Caco-2 (cell line): ENCODE data around the gene HUWE1. TPM values are rescaled to one million over a fixed set of nuclear protein-coding genes. Genes with fewer than 3 reads are reported as not detected.

Source experiments
- BruUV-seq: library from RNA; stranded (reverse); fragments of 400-500 nt; replicated peaks from 2 replicates; lab custom pipeline; 2021; lab: Mats Ljungman, UMichigan
- CTCF ChIA-PET: fragments of 300-600 bp; sonication (Branson Sonifier 250); formaldehyde crosslinking; loops from one replicate; lab custom pipeline; 2022; ENCODE audit warnings: antibody characterized with exemption; lab: Charles Lee
- POLR2A ChIA-PET: fragments of 300-600 bp; sonication (Branson Sonifier 250); formaldehyde crosslinking; loops from one replicate; lab custom pipeline; 2022; ENCODE audit warnings: antibody characterized with exemption; lab: Charles Lee
- DNase-seq, 2 experiments: peaks; one replicate each; pipeline versions ENCODE4 v3.0.0 to v3.0.0-alpha.2; 2020 to 2022
- H3K27me3 ChIP-seq: replicated peaks from 2 replicates; pipeline ENCODE4 v1.6.0; 2011; ENCODE audit warnings: low read length; ENCODE audit not compliant: control insufficient read depth, insufficient read depth
- H3K36me3 ChIP-seq: 2 replicates; pipeline ENCODE4 v1.5.1; 2011; ENCODE audit warnings: low read length; ENCODE audit not compliant: control insufficient read depth, insufficient read depth
- H3K4me1 ChIP-seq: fragments of 250-450 bp; sonication (Bioruptor Pico); 2 replicates; pipeline ENCODE4 v1.5.1; 2020; ENCODE audit warnings: mild to moderate bottlenecking
- H3K4me3 ChIP-seq: 2 replicates; pipeline ENCODE4 v1.5.1; 2011; ENCODE audit warnings: low read depth, mild to moderate bottlenecking, control low read depth, low read length
- H3K9me3 ChIP-seq: fragments of 250-450 bp; sonication (Bioruptor Pico); 2 replicates; pipeline ENCODE4 v1.5.1; 2020; ENCODE audit warnings: mild to moderate bottlenecking, moderate library complexity
- H3K27ac Mint-ChIP-seq: one replicate; pipeline ENCODE4 v1.8.0; 2022; ENCODE audit warnings: mixed read lengths; ENCODE audit not compliant: unreplicated experiment
- H3K27me3 Mint-ChIP-seq: one replicate; pipeline ENCODE4 v1.8.0; 2022; ENCODE audit warnings: mixed read lengths; ENCODE audit not compliant: insufficient read depth, unreplicated experiment
- H3K36me3 Mint-ChIP-seq: one replicate; pipeline ENCODE4 v1.8.0; 2022; ENCODE audit warnings: mild to moderate bottlenecking, mixed read lengths; ENCODE audit not compliant: insufficient read depth, unreplicated experiment
- H3K4me1 Mint-ChIP-seq: one replicate; pipeline ENCODE4 v1.8.0; 2022; ENCODE audit warnings: low read depth, mixed read lengths; ENCODE audit not compliant: unreplicated experiment
- H3K4me3 Mint-ChIP-seq: one replicate; pipeline ENCODE4 v1.8.0; 2022; ENCODE audit warnings: mild to moderate bottlenecking, moderate library complexity, mixed read lengths; ENCODE audit not compliant: unreplicated experiment
- H3K9me3 Mint-ChIP-seq: one replicate; pipeline ENCODE4 v1.8.0; 2022; ENCODE audit warnings: mixed read lengths; ENCODE audit not compliant: unreplicated experiment
- CTCF ChIP-seq, 2 experiments: fragments of 200-600 bp in 1 of 2; IDR thresholded peaks; 1 replicate in 1 of 2; 2 replicates in 1 of 2; pipeline versions ENCODE4 v1.5.1 to v1.8.0; 2011 to 2022; ENCODE audit warnings: antibody characterized with exemption in 1 of 2, control low read depth in 1 of 2, inconsistent platforms in 1 of 2, low read depth in 1 of 2, low read length in 1 of 2, mild to moderate bottlenecking in 1 of 2, moderate library complexity in 1 of 2; ENCODE audit not compliant: insufficient read depth in 1 of 2, severe bottlenecking in 1 of 2, unreplicated experiment in 1 of 2
- intact Hi-C: fragments of 100-400 bp; cut with micrococcal nuclease; formaldehyde crosslinking; loops from one replicate; pipeline ENCODE4 v1.10.0; 2022; ENCODE audit not compliant: unreplicated experiment
- total RNA-seq: library from RNA; stranded (reverse); gene quantifications from 2 replicates; pipeline ENCODE4 v1.2.3, GENCODE V29; 2022

Gene HUWE1
- total RNA-seq, 1 experiment from 2014 or later = 222 TPM

GRCh38 chrX:53563324-53563723 is 123.2 kb downstream of the HUWE1 start:
- no peaks in the 10 kb centered on the region; the same call in 1 of the 2 replicates for H3K36me3 ChIP-seq
- peaks cover 83% of the 10 kb centered on the region for H3K36me3 Mint-ChIP-seq
- H3K27me3 ChIP-seq = no peaks in the 10 kb centered on the region; the same call in 1 of the 2 replicates
- H3K4me1 ChIP-seq = peaks cover 18% of the 10 kb centered on the region
- H3K27ac Mint-ChIP-seq = no peak overlapping the region
- no peak overlapping the region for H3K4me3 ChIP-seq
- H3K27me3 Mint-ChIP-seq = peaks cover 3% of the 10 kb centered on the region
- H3K4me1 Mint-ChIP-seq = peaks cover 17% of the 10 kb centered on the region
- POLR2A ChIA-PET = no interaction called here
- no peak for DNase-seq
- no peaks in the 10 kb centered on the region for H3K9me3 ChIP-seq
- intact Hi-C loops = no loop called here
- no peaks in the 10 kb centered on the region for H3K9me3 Mint-ChIP-seq
- TF ChIP-seq CTCF (IDR thresholded peaks at IDR 0.05; ENCODE audit: insufficient read depth in 1 of 2, low read depth in 1 of 2, low read length in 1 of 2, severe bottlenecking in 1 of 2, unreplicated experiment in 1 of 2) = no peak
- CTCF ChIA-PET = no interaction called here
- H3K4me3 Mint-ChIP-seq = no peak overlapping the region
- BruUV-seq = no TSS peak

- Mint-ChIP-seq H3K4me3 (no peak overlapping the region), H3K27me3 (no peaks in the 10 kb centered on the region), H3K4me1 (peaks cover 23% of the 10 kb centered on the region), H3K36me3 (peaks cover 86% of the 10 kb centered on the region), H3K9me3 (no peaks in the 10 kb centered on the region), H3K27ac (peak overlapping the region; percentile 15)
- BruUV-seq = no TSS peak
- Histone ChIP-seq H3K27me3 (no peaks in the 10 kb centered on the region; the same call in 1 of the 2 replicates), H3K36me3 (no peaks in the 10 kb centered on the region; the same call in 1 of the 2 replicates), H3K4me1 (peaks cover 27% of the 10 kb centered on the region), H3K4me3 (no peak overlapping the region), H3K9me3 (no peaks in the 10 kb centered on the region)
- no peak for TF ChIP-seq CTCF (IDR thresholded peaks at IDR 0.05; ENCODE audit: insufficient read depth in 1 of 2, low read depth in 1 of 2, low read length in 1 of 2, severe bottlenecking in 1 of 2, unreplicated experiment in 1 of 2)
- intact Hi-C loops = no loop called here
- POLR2A ChIA-PET = no interaction called here
- DNase-seq = no peak
- CTCF ChIA-PET = no interaction called here
Measured at GRCh38 chrX:53561912-53562311, 124.6 kb downstream of the HUWE1 start.

- H3K27me3 ChIP-seq = no peaks in the 10 kb centered on the region; the same call in 1 of the 2 replicates
Measured at GRCh38 chrX:53558646-53559045, 127.9 kb downstream of the HUWE1 start.

More at GRCh38 chrX:53558646-53559045, 127.9 kb downstream of the HUWE1 start:
- intact Hi-C loops = no loop called here
- Histone ChIP-seq H3K36me3 (no peaks in the 10 kb centered on the region; the same call in none of the 2 replicates), H3K4me1 (peaks cover 27% of the 10 kb centered on the region), H3K9me3 (no peaks in the 10 kb centered on the region), H3K4me3 (no peak overlapping the region)
- DNase-seq = peak; percentile 29 to 56
- no TSS peak for BruUV-seq
- Mint-ChIP-seq H3K9me3 (no peaks in the 10 kb centered on the region), H3K36me3 (peaks cover 83% of the 10 kb centered on the region), H3K4me3 (peak overlapping the region; percentile 47), H3K4me1 (peaks cover 23% of the 10 kb centered on the region), H3K27me3 (no peaks in the 10 kb centered on the region), H3K27ac (no peak overlapping the region)
- ChIA-PET CTCF (no interaction called here), POLR2A (no interaction called here)
- no peak for TF ChIP-seq CTCF (IDR thresholded peaks at IDR 0.05; ENCODE audit: insufficient read depth in 1 of 2, low read depth in 1 of 2, low read length in 1 of 2, severe bottlenecking in 1 of 2, unreplicated experiment in 1 of 2)
